ENCODE results near the gene PCDHGB4.
"Not testable (repeated sequence)": the region's sequence is repeated elsewhere in the genome, so short reads cannot be mapped to it uniquely, and the experiment has no call there.

PCDHGB4 gene

GRCh38 chr5:141432726-141433125 is 45.2 kb downstream of the PCDHGB4 start:
- DNase-seq: not testable (repeated sequence)

- DNase-seq: no peak
Measured at GRCh38 chr5:141434006-141434405, 46.5 kb downstream of the PCDHGB4 start.

- DNase-seq: no peak
Measured at GRCh38 chr5:141437221-141437620, 49.7 kb downstream of the PCDHGB4 start.

- DNase-seq: no peak
Measured at GRCh38 chr5:141439411-141440141, 52.1 kb downstream of the PCDHGB4 start.

All from eye (tissue), 1 donor.